T-helper 17 cell (primary cell): Measurements from ENCODE around the gene TAC3. TPM values are rescaled to one million over a fixed set of nuclear protein-coding genes. Genes with fewer than 3 reads are reported as not detected.
A peak's percentile ranks its signal among the peaks of the same experiment; 100 is the strongest.

Source experiments
- ATAC-seq: fragments of 150-1000 bp; cut with Tn5 transposase; 2 replicates; pipeline ENCODE4 v1.10.0; 2021; ENCODE audit warnings: mild to moderate bottlenecking, moderate library complexity
- DNase-seq, 3 donors: peaks; one replicate each; pipeline versions ENCODE4 v3.0.0 to v3.0.0-alpha.2; 2020 to 2021
- H3K9me3 ChIP-seq: one replicate; pipeline ENCODE4 v1.7.0; 2013; ENCODE audit warnings: low read length, mild to moderate bottlenecking; ENCODE audit not compliant: control insufficient read depth, poor library complexity, severe bottlenecking
- H3K27ac Mint-ChIP-seq: one replicate; pipeline ENCODE4 v1.8.0; 2022; ENCODE audit warnings: mild to moderate bottlenecking, moderate library complexity, mixed read lengths
- H3K27me3 Mint-ChIP-seq: one replicate; pipeline ENCODE4 v1.8.0; 2022; ENCODE audit warnings: mixed read lengths
- H3K36me3 Mint-ChIP-seq: one replicate; pipeline ENCODE4 v1.8.0; 2022; ENCODE audit warnings: low read depth, mixed read lengths
- H3K4me1 Mint-ChIP-seq: one replicate; pipeline ENCODE4 v1.8.0; 2022; ENCODE audit warnings: mild to moderate bottlenecking, mixed read lengths
- H3K4me3 Mint-ChIP-seq: one replicate; pipeline ENCODE4 v1.8.0; 2022; ENCODE audit warnings: mild to moderate bottlenecking, moderate library complexity, mixed read lengths
- total RNA-seq, 4 donors: library from RNA in 2 of 4; stranded (reverse) in 2 of 4; gene quantifications; one replicate each; pipeline ENCODE4 v1.2.3 and lab custom pipeline; 2022 to 2026

The TAC3 gene
- total RNA-seq, 2 donors from 2014 or later, result not detected

GRCh38 chr12:57008178-57008577, 8.2 kb downstream of the TAC3 start:
- Mint-ChIP-seq H3K4me3 (no peak overlapping the region), H3K27me3 (no peaks in the 10 kb centered on the region), H3K27ac (no peak overlapping the region), H3K36me3 (peaks cover 2% of the 10 kb centered on the region), H3K4me1 (peaks cover 43% of the 10 kb centered on the region)
- ATAC-seq, result peak; percentile 46
- no peaks in the 10 kb centered on the region for H3K9me3 ChIP-seq
- no peak for DNase-seq

GRCh38 chr12:57006809-57007475, 9.4 kb downstream of the TAC3 start:
- Mint-ChIP-seq H3K4me1 (peaks cover 43% of the 10 kb centered on the region), H3K27me3 (no peaks in the 10 kb centered on the region), H3K4me3 (peak overlapping the region; percentile 89), H3K27ac (peak overlapping the region; percentile 89), H3K36me3 (peaks cover 6% of the 10 kb centered on the region)
- ATAC-seq (no peak), DNase-seq (no peak)
- no peaks in the 10 kb centered on the region for H3K9me3 ChIP-seq

DNA sequence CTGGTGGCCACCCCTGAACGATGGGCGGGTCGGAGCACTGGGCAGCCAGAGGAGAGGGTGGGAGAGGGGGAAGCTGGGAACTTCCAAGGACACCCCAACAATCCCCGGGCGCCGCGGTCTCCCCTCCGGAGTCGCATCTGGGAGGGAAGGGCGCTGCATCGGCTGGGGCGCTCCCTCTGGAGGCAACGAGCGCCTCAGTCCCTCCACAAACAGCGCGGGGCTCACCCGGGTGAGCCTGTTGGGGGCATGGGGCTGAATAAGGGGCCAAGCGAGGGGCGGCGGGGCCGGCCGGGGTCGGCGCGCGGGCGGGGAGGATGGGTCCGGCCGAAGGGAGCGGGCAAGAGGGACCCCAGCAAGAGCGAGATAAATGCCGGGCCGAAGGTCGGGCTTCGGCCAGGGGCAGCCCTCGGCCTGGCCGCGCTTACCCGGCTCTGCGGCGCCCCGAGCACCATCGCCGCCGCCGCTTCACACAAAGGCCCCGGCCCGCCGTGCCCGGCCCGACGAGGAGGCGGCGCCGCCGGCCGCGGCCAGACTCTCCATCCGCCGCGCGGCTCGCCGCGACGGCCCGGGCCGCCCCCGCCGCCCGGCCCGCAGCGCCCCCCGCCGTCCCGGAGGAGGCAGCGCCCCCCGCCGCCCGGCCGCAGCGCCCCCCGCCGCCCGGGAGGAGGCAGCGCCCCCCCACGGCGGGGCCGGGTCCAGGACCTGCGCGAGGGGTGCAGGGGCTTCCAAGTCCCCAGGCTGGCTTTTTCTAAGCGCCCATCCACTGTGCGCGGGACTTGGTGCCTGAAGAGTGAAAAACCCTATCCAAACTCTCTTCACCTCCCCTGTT, 10.1 kb downstream of the TAC3 start, which contains the start of gene ZBTB39:
TSS of gene ZBTB39 (minus strand) at position 567 of the 829 bp plus-strand sequence. CDS start 1,629 bp downstream, outside the sequence.
- Mint-ChIP-seq H3K27me3 (no peaks in the 10 kb centered on the region), H3K4me1 (peaks cover 40% of the 10 kb centered on the region), H3K36me3 (peaks cover 6% of the 10 kb centered on the region), H3K4me3 (peak within 1 kb of the TSS; percentile 97), H3K27ac (peak within 1 kb of the TSS; percentile 95)
- DNase-seq, result peak; percentile 68 to 74 (median 72)
- H3K9me3 ChIP-seq, result no peaks in the 10 kb centered on the region
- ATAC-seq, result peak; percentile 88

DNA sequence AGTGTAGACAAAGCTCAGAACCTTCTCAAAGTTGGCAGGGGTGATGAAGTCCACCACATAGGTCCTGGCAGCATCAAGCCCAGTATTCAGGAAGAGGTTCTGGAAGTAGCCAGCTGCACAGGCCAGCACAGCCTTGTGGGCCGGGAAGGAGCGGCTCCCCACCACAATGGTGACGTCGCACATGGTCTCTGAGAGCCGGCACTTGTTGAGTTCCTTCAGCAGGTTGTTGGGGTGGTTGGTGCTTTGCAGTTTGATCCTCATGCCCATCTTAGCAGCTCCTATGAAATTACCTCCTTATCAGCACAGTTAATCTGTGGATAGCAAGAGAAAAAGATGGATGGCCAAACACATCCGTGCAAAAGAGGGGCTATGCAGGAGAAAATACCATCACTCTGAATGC, 11.7 kb downstream of the TAC3 start:
- Mint-ChIP-seq H3K27ac (no peak overlapping the region), H3K36me3 (peaks cover 6% of the 10 kb centered on the region), H3K27me3 (no peaks in the 10 kb centered on the region), H3K4me3 (peak overlapping the region; percentile 97), H3K4me1 (peaks cover 42% of the 10 kb centered on the region)
- ATAC-seq, result no peak
- no peaks in the 10 kb centered on the region for H3K9me3 ChIP-seq
- DNase-seq, result no peak

DNA sequence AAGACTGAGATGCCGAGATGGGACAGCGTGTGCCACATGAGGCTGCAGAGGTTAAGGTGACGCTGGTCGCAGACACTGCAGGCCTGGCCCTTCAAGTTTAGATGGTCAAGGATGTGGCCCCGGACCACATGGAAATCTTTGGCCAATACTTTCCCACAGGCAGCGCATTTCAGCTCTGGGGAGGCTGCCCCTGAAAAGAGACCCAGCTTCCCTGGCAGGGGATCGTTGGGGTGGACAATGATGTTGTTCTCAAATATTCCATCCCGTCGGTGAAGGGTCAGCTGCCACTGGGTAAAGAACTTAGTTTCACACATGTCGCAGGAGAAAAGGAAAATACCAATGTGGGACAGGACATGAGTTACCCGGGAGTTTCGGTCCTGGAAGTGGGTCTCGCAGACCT, 12.9 kb downstream of the TAC3 start:
- no peak overlapping the region for H3K27ac Mint-ChIP-seq
- peaks cover 6% of the 10 kb centered on the region for H3K36me3 Mint-ChIP-seq
- DNase-seq, result no peak
- ATAC-seq, result no peak
- H3K27me3 Mint-ChIP-seq, result no peaks in the 10 kb centered on the region
- peaks cover 48% of the 10 kb centered on the region for H3K4me1 Mint-ChIP-seq
- H3K9me3 ChIP-seq, result no peaks in the 10 kb centered on the region
- H3K4me3 Mint-ChIP-seq, result no peak overlapping the region

DNA sequence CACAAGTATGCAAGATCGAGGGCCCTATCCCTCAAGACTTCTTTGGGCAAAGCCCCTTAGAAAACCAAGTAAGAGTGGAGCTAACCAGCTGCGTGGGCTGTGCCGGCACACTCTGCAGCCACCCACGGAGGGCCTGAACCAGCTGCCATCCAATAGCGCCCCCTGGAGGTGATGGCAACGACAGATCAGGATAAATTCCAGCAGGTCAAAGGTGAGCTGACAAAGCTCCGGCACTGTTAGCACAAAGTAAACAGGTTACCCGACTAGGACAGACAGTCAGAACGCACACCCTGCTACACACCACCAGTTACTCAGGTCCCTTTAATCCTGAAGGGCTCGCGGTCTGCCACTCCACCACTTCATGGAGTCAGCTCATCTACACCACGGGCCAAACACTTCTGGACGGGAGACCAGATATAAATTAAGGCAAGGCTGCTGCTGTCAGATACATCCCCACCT, 14.9 kb downstream of the TAC3 start:
- H3K9me3 ChIP-seq, result no peaks in the 10 kb centered on the region
- Mint-ChIP-seq H3K4me1 (peaks cover 33% of the 10 kb centered on the region), H3K36me3 (peaks cover 6% of the 10 kb centered on the region), H3K4me3 (no peak overlapping the region), H3K27ac (no peak overlapping the region), H3K27me3 (no peaks in the 10 kb centered on the region)
- DNase-seq, result peak; percentile 54 to 58 (median 57)
- peak; percentile 42 for ATAC-seq

GRCh38 chr12:57000393-57000792, 15.9 kb downstream of the TAC3 start:
- no peaks in the 10 kb centered on the region for H3K27me3 Mint-ChIP-seq
- peaks cover 31% of the 10 kb centered on the region for H3K4me1 Mint-ChIP-seq
- no peak overlapping the region for H3K27ac Mint-ChIP-seq
- no peaks in the 10 kb centered on the region for H3K9me3 ChIP-seq
- ATAC-seq, result no peak
- no peak overlapping the region for H3K4me3 Mint-ChIP-seq
- H3K36me3 Mint-ChIP-seq, result peaks cover 9% of the 10 kb centered on the region
- no peak for DNase-seq

DNA sequence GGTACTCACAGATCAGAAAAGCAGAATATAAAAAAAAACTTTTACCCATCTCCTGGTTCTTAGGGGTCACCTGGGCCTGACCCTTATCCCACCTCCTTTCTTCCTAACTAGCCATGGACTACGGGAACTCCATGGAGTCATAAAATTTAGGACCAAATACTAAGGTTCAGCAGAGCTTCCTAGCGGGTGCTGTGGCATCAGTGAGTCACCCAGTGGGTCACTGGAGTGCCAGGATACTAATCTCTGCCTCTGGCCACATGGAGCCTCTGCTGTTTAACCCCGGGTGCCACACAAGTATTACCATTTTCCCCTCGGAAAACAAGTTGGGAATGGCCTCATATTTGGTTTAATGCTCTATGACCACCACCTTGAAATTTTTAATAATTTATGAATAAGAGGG, 16.9 kb downstream of the TAC3 start:
- ATAC-seq, result no peak

GRCh38 chr12:56998981-56999380, 17.3 kb downstream of the TAC3 start:
- Mint-ChIP-seq H3K4me1 (peaks cover 23% of the 10 kb centered on the region), H3K36me3 (peaks cover 9% of the 10 kb centered on the region), H3K4me3 (no peak overlapping the region), H3K27ac (peak overlapping the region; percentile 83), H3K27me3 (no peaks in the 10 kb centered on the region)
- DNase-seq (no peak), ATAC-seq (no peak)
- H3K9me3 ChIP-seq, result no peaks in the 10 kb centered on the region

More for the DNA sequence above, 16.9 kb downstream of the TAC3 start:
- Mint-ChIP-seq H3K27ac (peak overlapping the region; percentile 83), H3K36me3 (peaks cover 9% of the 10 kb centered on the region), H3K4me3 (no peak overlapping the region), H3K4me1 (peaks cover 27% of the 10 kb centered on the region), H3K27me3 (no peaks in the 10 kb centered on the region)
- no peak for DNase-seq
- H3K9me3 ChIP-seq, result no peaks in the 10 kb centered on the region

DNA sequence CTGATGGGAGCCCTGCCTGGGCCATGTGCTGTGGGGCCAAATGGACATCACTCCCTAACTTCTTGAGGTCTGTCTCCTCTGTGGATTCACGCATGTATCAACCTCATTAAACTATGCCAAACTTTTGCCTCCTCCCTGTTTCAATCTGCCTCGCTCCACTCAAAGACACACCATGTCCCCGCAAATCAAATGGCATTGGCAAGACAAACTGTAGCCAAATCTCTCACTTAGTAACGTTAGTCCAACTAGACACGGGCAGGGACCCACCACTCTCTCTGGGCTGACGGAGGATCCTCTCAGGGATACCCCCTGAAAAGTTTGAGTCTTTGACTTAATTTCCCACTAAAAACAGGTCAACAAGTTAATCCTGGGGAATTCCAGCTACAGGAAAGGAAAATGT, 18.0 kb downstream of the TAC3 start:
- Mint-ChIP-seq H3K36me3 (peaks cover 9% of the 10 kb centered on the region), H3K27me3 (no peaks in the 10 kb centered on the region), H3K27ac (peak overlapping the region; percentile 83), H3K4me1 (peaks cover 23% of the 10 kb centered on the region), H3K4me3 (no peak overlapping the region)
- DNase-seq (no peak), ATAC-seq (no peak)
- H3K9me3 ChIP-seq, result no peaks in the 10 kb centered on the region

GRCh38 chr12:56996793-56997545, 19.4 kb downstream of the TAC3 start:
- Mint-ChIP-seq H3K27ac (no peak overlapping the region), H3K27me3 (no peaks in the 10 kb centered on the region), H3K4me1 (peaks cover 20% of the 10 kb centered on the region), H3K4me3 (no peak overlapping the region), H3K36me3 (peaks cover 5% of the 10 kb centered on the region)
- no peaks in the 10 kb centered on the region for H3K9me3 ChIP-seq
- ATAC-seq (no peak), DNase-seq (no peak)

GRCh38 chr12:56995930-56996496, 20.3 kb downstream of the TAC3 start:
- no peaks in the 10 kb centered on the region for H3K9me3 ChIP-seq
- Mint-ChIP-seq H3K4me3 (no peak overlapping the region), H3K4me1 (peaks cover 23% of the 10 kb centered on the region), H3K36me3 (peaks cover 5% of the 10 kb centered on the region), H3K27me3 (no peaks in the 10 kb centered on the region), H3K27ac (peak overlapping the region; percentile 83)
- no peak for DNase-seq
- no peak for ATAC-seq
